Measurements from ENCODE around the gene REPS2. TPM values are rescaled to one million over a fixed set of nuclear protein-coding genes. Genes with fewer than 3 reads are reported as not detected.

Gene REPS2
- total and polyA plus RNA-seq, 4 donors, result 8.0 to 18.4 (median 11.6) TPM

DNA sequence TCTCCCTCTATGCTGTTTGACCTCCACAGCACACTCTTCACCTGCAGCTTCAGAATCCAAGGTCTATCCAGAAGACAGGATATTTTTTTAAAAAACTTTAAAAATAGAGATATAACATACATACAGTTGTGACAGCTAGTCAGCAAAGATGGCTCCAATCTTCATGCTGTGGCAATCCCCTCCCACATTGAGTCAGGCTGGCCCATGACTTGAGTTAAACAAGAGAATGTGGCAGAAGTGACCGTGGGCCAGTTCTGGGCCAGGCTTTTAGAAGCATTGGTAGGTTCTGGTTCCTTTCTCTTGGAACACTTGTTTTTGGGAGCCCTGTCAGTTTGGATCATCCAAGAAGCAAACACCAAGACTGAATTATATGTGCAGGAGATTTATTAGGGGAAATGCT, 36.1 kb upstream of the REPS2 start:
- 75 to 77% methylated on average over 1 of the region's 1 CpG for WGBS, 2 donors
- no peaks in the 10 kb centered on the region for H3K4me1 ChIP-seq (ENCODE audit: control insufficient read depth in 5 of 5, insufficient read depth in 5 of 5, low read length in 5 of 5)

DNA sequence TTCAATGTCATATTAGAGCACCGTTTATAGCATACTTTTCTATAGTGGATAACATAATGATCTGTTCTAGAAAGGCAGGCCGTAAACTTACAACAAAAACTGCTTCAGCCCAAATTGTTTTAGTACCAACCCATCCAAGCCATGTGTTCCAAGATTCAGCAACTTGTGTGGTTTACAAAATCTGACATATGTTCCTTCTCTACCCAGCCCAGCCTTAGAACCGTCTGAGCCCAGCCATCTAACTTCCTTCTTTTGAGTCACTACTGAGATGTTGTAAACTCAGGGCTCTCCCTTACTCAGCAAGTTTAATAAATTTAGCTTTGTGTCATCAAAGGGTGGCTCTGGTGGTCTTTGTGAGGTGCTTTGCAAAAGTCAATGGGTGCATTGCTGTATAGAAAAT, 32.4 kb upstream of the REPS2 start:
- WGBS, 2 donors, result 41 to 57% methylated on average over 3 of the region's 3 CpGs

More for the DNA sequence above, 36.1 kb upstream of the REPS2 start:
- H3K9me3 ChIP-seq (ENCODE audit: control insufficient read depth in 4 of 4, insufficient read depth in 3 of 4, low read length in 3 of 4), result no peaks in the 10 kb centered on the region
- peaks cover 3 to 20% (median 20%) of the 10 kb centered on the region in 3 donors for H3K27me3 ChIP-seq (ENCODE audit: control insufficient read depth in 3 of 3, insufficient read depth in 3 of 3, low read length in 2 of 3)
- DNase-seq (no peak), ATAC-seq (ENCODE audit: insufficient read depth, low FRiP score) (no peak)
- no peak overlapping the region for H3K27ac ChIP-seq (ENCODE audit: low read depth in 1 of 2, low read length in 1 of 2)
- no peak overlapping the region for H3K9ac ChIP-seq (ENCODE audit: insufficient read depth in 1 of 2, low read length in 2 of 2)
- H3K36me3 ChIP-seq (ENCODE audit: control insufficient read depth in 4 of 4, insufficient read depth in 4 of 4, low read length in 4 of 4), result no peaks in the 10 kb centered on the region
- H3K4me3 ChIP-seq, result no peak overlapping the region
- TF ChIP-seq, protein P1, sequence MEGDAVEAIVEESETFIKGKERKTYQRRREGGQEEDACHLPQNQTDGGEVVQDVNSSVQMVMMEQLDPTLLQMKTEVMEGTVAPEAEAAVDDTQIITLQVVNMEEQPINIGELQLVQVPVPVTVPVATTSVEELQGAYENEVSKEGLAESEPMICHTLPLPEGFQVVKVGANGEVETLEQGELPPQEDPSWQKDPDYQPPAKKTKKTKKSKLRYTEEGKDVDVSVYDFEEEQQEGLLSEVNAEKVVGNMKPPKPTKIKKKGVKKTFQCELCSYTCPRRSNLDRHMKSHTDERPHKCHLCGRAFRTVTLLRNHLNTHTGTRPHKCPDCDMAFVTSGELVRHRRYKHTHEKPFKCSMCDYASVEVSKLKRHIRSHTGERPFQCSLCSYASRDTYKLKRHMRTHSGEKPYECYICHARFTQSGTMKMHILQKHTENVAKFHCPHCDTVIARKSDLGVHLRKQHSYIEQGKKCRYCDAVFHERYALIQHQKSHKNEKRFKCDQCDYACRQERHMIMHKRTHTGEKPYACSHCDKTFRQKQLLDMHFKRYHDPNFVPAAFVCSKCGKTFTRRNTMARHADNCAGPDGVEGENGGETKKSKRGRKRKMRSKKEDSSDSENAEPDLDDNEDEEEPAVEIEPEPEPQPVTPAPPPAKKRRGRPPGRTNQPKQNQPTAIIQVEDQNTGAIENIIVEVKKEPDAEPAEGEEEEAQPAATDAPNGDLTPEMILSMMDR (IDR thresholded peaks at IDR 0.05; ENCODE audit: control extremely low read depth, extremely low read depth), result no peak

DNA sequence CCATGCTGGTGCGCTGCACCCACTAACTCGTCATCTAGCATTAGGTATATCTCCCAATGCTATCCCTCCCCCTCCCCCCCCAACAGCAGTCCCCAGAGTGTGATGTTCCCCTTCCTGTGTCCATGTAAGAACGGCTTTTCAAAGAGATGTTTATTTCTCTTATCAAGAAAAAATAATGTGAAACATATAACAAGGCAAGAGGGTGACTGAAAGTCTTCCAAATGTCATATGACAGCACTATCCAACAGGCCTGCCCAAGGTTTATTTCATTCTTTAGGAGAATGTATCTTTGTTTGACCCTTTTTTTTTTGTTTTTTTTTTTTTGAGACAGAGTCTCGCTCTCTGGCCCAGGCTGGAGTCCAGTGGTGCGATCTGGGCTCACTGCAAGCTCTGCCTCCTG, 29.9 kb upstream of the REPS2 start:
- TF ChIP-seq, protein P1 (IDR thresholded peaks at IDR 0.05; ENCODE audit: control extremely low read depth, extremely low read depth), result no peak
- WGBS, 2 donors, result 33 to 75% methylated on average over 1 to 5 of the region's 5 CpGs

More for the DNA sequence above, 32.4 kb upstream of the REPS2 start:
- DNase-seq, result peak in 2 of 3 donors; percentile 54 to 60
- Histone ChIP-seq H3K4me3 (no peak overlapping the region), H3K27me3 (ENCODE audit: control insufficient read depth in 3 of 3, insufficient read depth in 3 of 3, low read length in 2 of 3) (peaks cover 3 to 23% (median 18%) of the 10 kb centered on the region in 3 donors), H3K4me1 (ENCODE audit: control insufficient read depth in 5 of 5, insufficient read depth in 5 of 5, low read length in 5 of 5) (no peaks in the 10 kb centered on the region), H3K9me3 (ENCODE audit: control insufficient read depth in 4 of 4, insufficient read depth in 3 of 4, low read length in 3 of 4) (no peaks in the 10 kb centered on the region), H3K36me3 (ENCODE audit: control insufficient read depth in 4 of 4, insufficient read depth in 4 of 4, low read length in 4 of 4) (no peaks in the 10 kb centered on the region), H3K9ac (ENCODE audit: insufficient read depth in 1 of 2, low read length in 2 of 2) (no peak overlapping the region), H3K27ac (ENCODE audit: low read depth in 1 of 2, low read length in 1 of 2) (no peak overlapping the region)
- no peak for ATAC-seq (ENCODE audit: insufficient read depth, low FRiP score)
- TF ChIP-seq, protein P1 (IDR thresholded peaks at IDR 0.05; ENCODE audit: control extremely low read depth, extremely low read depth), result no peak

DNA sequence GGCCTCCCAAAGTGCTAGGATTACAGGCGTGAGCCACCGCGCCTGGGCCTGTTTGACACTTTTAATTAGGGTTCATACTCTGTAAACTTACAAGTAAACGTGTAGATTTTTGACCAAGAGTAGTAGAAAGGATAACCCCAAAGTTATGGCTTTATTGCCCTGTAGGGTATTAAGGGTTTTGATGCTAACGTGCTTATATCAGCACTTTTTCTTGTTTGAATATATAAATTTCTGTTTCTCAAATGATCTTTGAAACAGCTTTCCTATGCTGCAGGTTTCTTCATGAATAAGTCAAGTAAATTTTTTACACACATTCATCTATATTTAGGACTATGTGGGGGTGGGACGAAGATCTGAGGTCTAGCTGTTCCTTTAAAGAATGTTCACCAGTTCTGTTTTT, 29.3 kb upstream of the REPS2 start:
- ATAC-seq (ENCODE audit: insufficient read depth, low FRiP score), result no peak
- no peak overlapping the region for H3K27ac ChIP-seq (ENCODE audit: low read depth in 1 of 2, low read length in 1 of 2)
- peaks cover 0 to 36% (median 20%) of the 10 kb centered on the region in 3 donors for H3K27me3 ChIP-seq (ENCODE audit: control insufficient read depth in 3 of 3, insufficient read depth in 3 of 3, low read length in 2 of 3)
- no peaks in the 10 kb centered on the region for H3K9me3 ChIP-seq (ENCODE audit: control insufficient read depth in 4 of 4, insufficient read depth in 3 of 4, low read length in 3 of 4)
- no peak overlapping the region for H3K4me3 ChIP-seq
- TF ChIP-seq, protein P1 (IDR thresholded peaks at IDR 0.05; ENCODE audit: control extremely low read depth, extremely low read depth), result no peak
- H3K9ac ChIP-seq (ENCODE audit: insufficient read depth in 1 of 2, low read length in 2 of 2), result no peak overlapping the region
- WGBS, 2 donors, result 77 to 96% methylated on average over 6 of the region's 6 CpGs
- H3K4me1 ChIP-seq (ENCODE audit: control insufficient read depth in 5 of 5, insufficient read depth in 5 of 5, low read length in 5 of 5), result no peaks in the 10 kb centered on the region
- DNase-seq, result no peak
- no peaks in the 10 kb centered on the region for H3K36me3 ChIP-seq (ENCODE audit: control insufficient read depth in 4 of 4, insufficient read depth in 4 of 4, low read length in 4 of 4)

More for the DNA sequence above, 29.9 kb upstream of the REPS2 start:
- H3K36me3 ChIP-seq (ENCODE audit: control insufficient read depth in 4 of 4, insufficient read depth in 4 of 4, low read length in 4 of 4), result no peaks in the 10 kb centered on the region
- no peak overlapping the region for H3K27ac ChIP-seq (ENCODE audit: low read depth in 1 of 2, low read length in 1 of 2)
- H3K4me3 ChIP-seq, result no peak overlapping the region
- H3K4me1 ChIP-seq (ENCODE audit: control insufficient read depth in 5 of 5, insufficient read depth in 5 of 5, low read length in 5 of 5), result no peaks in the 10 kb centered on the region
- DNase-seq (peak in 2 of 3 donors; percentile 62), ATAC-seq (ENCODE audit: insufficient read depth, low FRiP score) (no peak)
- H3K9ac ChIP-seq (ENCODE audit: insufficient read depth in 1 of 2, low read length in 2 of 2), result no peak overlapping the region
- H3K27me3 ChIP-seq (ENCODE audit: control insufficient read depth in 3 of 3, insufficient read depth in 3 of 3, low read length in 2 of 3), result peaks cover 0 to 33% (median 20%) of the 10 kb centered on the region in 3 donors
- H3K9me3 ChIP-seq (ENCODE audit: control insufficient read depth in 4 of 4, insufficient read depth in 3 of 4, low read length in 3 of 4), result no peaks in the 10 kb centered on the region
